ENCODE results near the gene ABCB8. TPM values are rescaled to one million over a fixed set of nuclear protein-coding genes. Genes with fewer than 3 reads are reported as not detected.

ABCB8 gene
- total and polyA plus RNA-seq, 9 of the 15 experiments (the other 6 are each of a cell fraction or from before 2014, with no cell fraction given) = 7.6 to 106 (median 36.3) TPM

DNA sequence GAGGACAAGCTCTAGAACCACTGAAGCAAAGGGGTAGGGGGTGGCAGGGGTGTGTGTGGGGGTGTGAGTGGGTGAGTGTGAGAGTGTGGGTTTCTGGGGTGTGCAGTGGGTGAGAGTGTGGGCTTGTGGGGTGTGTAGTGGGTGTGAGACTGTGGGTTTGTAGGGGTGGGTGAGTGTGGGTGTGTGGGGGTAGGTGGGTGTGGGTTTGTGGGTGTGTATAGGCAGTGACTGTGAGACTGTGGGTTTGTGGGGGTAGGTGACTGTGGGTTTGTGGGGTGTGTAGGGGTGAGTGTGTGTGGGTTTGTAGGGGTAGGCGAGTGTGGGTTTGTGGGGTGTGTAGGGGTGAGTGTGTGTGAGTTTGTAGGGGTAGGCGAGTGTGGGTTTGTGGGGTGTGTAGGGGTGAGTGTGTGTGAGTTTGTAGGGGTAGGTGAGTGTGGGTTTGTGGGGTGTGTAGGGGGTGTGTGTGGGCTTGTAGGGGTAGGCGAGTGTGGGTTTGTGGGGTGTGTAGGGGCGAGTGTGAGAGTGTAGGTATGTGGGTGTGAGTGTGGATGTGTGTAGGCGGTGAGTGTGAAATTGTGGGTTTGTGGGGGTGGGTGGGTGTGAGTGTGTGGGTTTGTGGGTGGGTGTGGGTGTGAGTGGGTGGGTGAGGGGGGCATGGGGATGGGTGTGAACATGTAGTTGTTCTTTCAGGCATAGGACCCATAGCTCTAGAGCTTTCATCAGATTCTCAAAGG lies 28.6 kb upstream of the ABCB8 start (continued):
- peak; percentile 27 for TF ChIP-seq PCBP1 (IDR thresholded peaks at IDR 0.05; ENCODE audit: low read depth, low read length, poor library complexity, severe bottlenecking)
- 0 out of 2 replicates have a peak, but pooled peaks have one; percentile 36 for TF ChIP-seq HBP1 (CRISPR knock-in tag; IDR thresholded peaks at IDR 0.05)

- ChIA-PET CTCF (ENCODE audit: low intra/inter-chr PET ratio) (no interaction called here), POLR2A (interaction anchor here (0.6 to 1.1 kb wide), 3 partner anchors 61 to 85 kb away, joined by 3 to 4 read pairs (median 3); partner anchors contain the start of gene AGAP3)
- peak; percentile 29; the same call in 1 of the 2 replicates for TF ChIP-seq ZNF316 (IDR thresholded peaks at IDR 0.05)
- TF ChIP-seq TCF3 (CRISPR knock-in tag; IDR thresholded peaks at IDR 0.05) = peak; percentile 65; the same call in 1 of the 2 replicates
- 0 out of 4 replicates have a peak, but pooled peaks of 1 of the 2 experiments have one; percentile 41 for TF ChIP-seq KDM1A (IDR thresholded peaks at IDR 0.05)
- TF ChIP-seq CBFA2T2 (conservative IDR thresholded peaks at IDR 0.05) = peak; percentile 38
- peak; percentile 31; the same call in 1 of the 2 replicates for TF ChIP-seq ARID1B (IDR thresholded peaks at IDR 0.05)
- TF ChIP-seq HDAC1 (IDR thresholded peaks at IDR 0.05) = 0 out of 4 replicates have a peak, but pooled peaks of 1 of the 2 experiments have one; percentile 18
- peak in 1 of 2 experiments; percentile 82; a peak in 2 of 4 replicates for TF ChIP-seq MLLT1 (IDR thresholded peaks at IDR 0.05)
- peak; percentile 58 for TF ChIP-seq TEAD4 (IDR thresholded peaks at IDR 0.05; ENCODE audit: low read length)
- no peak for TF ChIP-seq TEAD4 (CRISPR knock-in tag; IDR thresholded peaks at IDR 0.05; ENCODE audit: borderline replicate concordance)
- TF ChIP-seq NFE2 (IDR thresholded peaks at IDR 0.05; ENCODE audit: low read depth) = peak; percentile 28; the same call in 1 of the 2 replicates
- TF ChIP-seq POLR2B (IDR thresholded peaks at IDR 0.05; ENCODE audit: low read depth, partially characterized antibody) = no peak
- TF ChIP-seq TEAD1 (CRISPR knock-in tag; IDR thresholded peaks at IDR 0.05) = 0 out of 4 replicates have a peak, but pooled peaks of 1 of the 2 experiments have one; percentile 6
- 0 out of 2 replicates have a peak, but pooled peaks have one; percentile 38 for TF ChIP-seq RUNX1 (IDR thresholded peaks at IDR 0.05; ENCODE audit: low read depth)
Observed at GRCh38 chr7:151000897-151001495, 27.3 kb upstream of the ABCB8 start.

More at GRCh38 chr7:151000897-151001495, 27.3 kb upstream of the ABCB8 start:
- H3K79me2 ChIP-seq (ENCODE audit: control insufficient read depth, insufficient read depth, low read length) = no peaks in the 10 kb centered on the region
- in situ Hi-C loops (cut with MboI) = no loop called here
- no peak overlapping the region for H3K4me3 ChIP-seq
- intact Hi-C loops (cut with micrococcal nuclease) = no loop called here
- FAIRE-seq (peak; percentile 54), ATAC-seq (no peak), DNase-seq (ENCODE audit: extremely low read depth in 1 of 4, low spot score in 3 of 4) (no peak)
- no TSS peak for BruUV-seq (replicated peaks)
- H3K27ac ChIP-seq (ENCODE audit: extremely low read depth, low read depth, low read length) = no peak overlapping the region
- 70% methylated on average over 13 of the region's 13 CpGs for WGBS (ENCODE audit: insufficient coverage, low coverage, missing lambda C conversion rate)
- H3K27me3 ChIP-seq (ENCODE audit: control insufficient read depth in 2 of 2, insufficient read depth in 2 of 2, low read length in 2 of 2) = no peaks in the 10 kb centered on the region
- H3K4me2 ChIP-seq (ENCODE audit: insufficient read depth, low read length) = no peak overlapping the region
- no peaks in the 10 kb centered on the region for H4K20me1 ChIP-seq (replicated peaks; ENCODE audit: control insufficient read depth, insufficient read depth, low read length)
- H3K4me1 ChIP-seq (replicated peaks in 1 of 2; ENCODE audit: control insufficient read depth in 2 of 2, insufficient read depth in 2 of 2, low read length in 2 of 2) = peaks cover 28 to 56% of the 10 kb centered on the region in 2 experiments
- peak overlapping the region in 1 of 2 experiments; percentile 1; a peak in 1 of 4 replicates for H3K9ac ChIP-seq (ENCODE audit: insufficient read depth in 1 of 2, low read depth in 2 of 2, low read length in 2 of 2)
- H3K36me3 ChIP-seq (ENCODE audit: control insufficient read depth, insufficient read depth, low read length) = no peaks in the 10 kb centered on the region
- H3K9me1 ChIP-seq (ENCODE audit: control insufficient read depth, insufficient read depth, low read length) = no peaks in the 10 kb centered on the region
- H3K9me3 ChIP-seq (replicated peaks; ENCODE audit: control insufficient read depth, insufficient read depth, low read depth, low read length) = no peaks in the 10 kb centered on the region
- H2AFZ ChIP-seq (ENCODE audit: low read depth, low read length) = no peak overlapping the region

Data from K562 (cell line).